AG09319 (cell line): ENCODE data around the gene GPX8.

Source experiments
- DNase-seq: peaks from one replicate; pipeline ENCODE4 v3.0.0-alpha.2; 2010; ENCODE audit warnings: low read depth; ENCODE audit errors: extremely low read depth
- TF ChIP-seq, protein P1 (sequence below): IDR thresholded peaks from 2 replicates; pipeline ENCODE4 v1.5.1; 2011; ENCODE audit warnings: low read depth, mild to moderate bottlenecking, inconsistent platforms, low read length, moderate library complexity

The GPX8 gene

DNA sequence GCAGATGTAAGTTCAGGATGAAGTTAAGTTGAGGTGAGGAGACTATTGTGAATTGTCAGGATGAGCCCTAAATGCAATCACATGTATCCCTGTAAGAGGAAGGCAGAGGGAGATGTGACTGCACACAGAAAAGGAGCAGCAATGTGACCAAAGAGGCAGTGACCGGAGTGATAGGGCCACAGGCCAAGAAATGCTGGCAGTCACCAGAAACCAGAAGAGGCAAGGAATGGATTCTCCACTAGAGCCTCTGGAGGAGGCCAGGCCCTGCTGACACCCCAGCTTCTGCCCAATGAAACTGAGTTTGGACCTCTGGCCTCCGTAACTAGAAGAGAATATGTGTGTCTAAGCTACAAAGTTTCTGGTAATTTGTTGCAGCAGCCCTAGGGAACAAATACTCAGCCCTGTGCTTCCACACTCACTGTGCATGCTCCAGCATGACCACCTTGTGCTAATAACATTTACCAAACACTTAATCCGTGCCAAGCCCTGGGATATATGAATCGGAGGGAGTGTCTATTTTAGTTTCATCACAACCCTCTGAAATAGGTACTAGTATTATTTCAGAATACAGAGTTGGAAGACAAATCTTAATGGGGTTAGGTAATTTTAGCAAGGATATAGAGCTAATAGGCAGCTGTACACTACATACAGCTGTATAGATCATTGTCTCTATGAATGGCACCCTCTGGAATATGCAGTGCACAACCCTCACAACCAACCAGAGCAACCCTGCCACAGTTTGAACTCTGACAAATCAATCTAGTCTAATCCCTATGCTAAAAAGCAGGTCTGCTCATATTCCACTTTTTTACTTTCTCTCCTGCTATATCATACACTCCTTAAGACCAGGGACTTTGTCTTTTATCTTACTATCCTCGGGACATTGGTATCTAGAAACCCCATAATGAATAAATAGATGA, 7.8 kb upstream of the GPX8 start:
- peak; percentile 34 for DNase-seq
- TF ChIP-seq, protein P1, sequence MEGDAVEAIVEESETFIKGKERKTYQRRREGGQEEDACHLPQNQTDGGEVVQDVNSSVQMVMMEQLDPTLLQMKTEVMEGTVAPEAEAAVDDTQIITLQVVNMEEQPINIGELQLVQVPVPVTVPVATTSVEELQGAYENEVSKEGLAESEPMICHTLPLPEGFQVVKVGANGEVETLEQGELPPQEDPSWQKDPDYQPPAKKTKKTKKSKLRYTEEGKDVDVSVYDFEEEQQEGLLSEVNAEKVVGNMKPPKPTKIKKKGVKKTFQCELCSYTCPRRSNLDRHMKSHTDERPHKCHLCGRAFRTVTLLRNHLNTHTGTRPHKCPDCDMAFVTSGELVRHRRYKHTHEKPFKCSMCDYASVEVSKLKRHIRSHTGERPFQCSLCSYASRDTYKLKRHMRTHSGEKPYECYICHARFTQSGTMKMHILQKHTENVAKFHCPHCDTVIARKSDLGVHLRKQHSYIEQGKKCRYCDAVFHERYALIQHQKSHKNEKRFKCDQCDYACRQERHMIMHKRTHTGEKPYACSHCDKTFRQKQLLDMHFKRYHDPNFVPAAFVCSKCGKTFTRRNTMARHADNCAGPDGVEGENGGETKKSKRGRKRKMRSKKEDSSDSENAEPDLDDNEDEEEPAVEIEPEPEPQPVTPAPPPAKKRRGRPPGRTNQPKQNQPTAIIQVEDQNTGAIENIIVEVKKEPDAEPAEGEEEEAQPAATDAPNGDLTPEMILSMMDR, result no peak

DNA sequence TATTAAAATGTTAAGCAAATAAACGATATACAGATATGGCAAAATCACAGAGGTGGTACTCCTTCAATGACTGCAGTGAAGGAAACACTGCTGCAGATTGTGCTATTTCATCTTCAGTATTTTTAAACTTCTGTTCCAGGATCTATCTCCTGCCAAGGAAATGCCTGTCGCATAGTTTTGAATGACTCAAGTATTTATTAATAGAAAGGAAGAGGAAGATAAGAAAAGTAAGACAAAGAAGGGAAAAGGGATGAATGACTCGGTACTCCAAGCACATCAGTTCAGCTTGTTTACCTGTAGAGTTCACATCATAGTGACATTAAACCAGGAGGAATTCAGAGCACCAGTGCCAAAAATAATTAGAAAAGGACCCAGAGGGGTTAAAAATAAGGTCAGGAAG, 5.1 kb upstream of the GPX8 start:
- no peak for DNase-seq
- TF ChIP-seq, protein P1, result no peak

GRCh38 chr5:55160493-55161209, 680 bp downstream of the GPX8 start:
- DNase-seq, result peak; percentile 88
- TF ChIP-seq, protein P1, result no peak

DNA sequence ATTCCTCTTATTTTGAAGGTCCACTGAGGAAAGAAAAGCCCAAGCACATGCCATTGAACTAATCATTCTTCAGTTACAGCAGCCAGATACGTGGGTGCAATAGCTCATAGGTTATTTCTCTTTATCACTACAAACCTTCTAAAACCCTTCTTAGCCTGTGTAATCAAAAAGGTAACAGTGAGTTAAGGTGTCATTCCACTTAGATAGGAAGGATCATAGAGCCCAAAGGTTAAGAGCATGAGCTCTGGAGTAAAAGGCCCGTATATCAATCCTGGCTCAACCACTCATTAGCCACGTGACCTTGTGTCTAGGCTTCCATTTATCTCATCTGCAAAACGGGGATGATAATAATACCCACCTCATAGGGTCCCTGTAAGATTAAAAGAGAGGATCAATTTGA, 2.7 kb downstream of the GPX8 start:
- TF ChIP-seq, protein P1, result no peak
- no peak for DNase-seq

GRCh38 chr5:55171471-55171870, 11.5 kb downstream of the GPX8 start:
- DNase-seq, result no peak
- TF ChIP-seq, protein P1, result no peak

DNA sequence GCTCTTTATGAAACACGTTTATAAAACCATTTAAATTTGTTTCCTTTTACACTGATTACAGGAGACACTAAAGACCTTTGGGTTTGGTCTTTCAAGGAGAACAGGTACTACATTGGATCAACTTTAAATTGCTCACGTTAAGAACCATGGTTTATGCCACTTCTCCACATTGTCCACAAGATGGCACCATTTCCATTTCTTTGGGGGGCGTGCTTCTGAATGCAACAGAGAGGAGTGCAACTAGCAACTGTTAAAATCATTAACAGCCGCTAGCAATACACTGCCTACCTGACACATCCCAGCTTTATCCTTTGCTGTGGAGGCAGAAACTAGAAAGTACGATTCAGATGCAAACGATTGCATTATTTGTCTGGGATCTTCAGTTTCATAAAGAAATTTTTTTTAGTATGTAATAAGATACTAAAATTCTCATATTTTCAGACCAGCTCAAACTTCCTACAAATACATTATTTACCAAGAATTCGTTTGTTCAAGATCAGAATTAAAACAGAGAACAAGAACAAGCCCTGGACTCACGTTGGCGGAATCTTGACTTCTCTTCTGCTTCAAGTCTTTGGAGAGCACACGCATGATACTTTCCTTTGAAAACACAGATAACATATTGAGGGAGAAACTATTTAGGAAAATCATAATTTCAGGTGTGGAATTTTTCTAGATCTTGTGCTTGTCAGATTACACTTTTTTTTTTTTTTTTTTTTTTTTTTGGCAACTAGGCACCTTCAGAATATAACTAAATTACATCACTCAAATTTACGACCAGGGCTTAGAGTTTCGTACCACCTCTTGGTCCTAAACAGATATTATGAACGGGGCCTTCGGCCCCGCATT, 12.3 kb downstream of the GPX8 start:
- DNase-seq, result peak; percentile 43
- TF ChIP-seq, protein P1, result peak; percentile 77
